DMS53 treated with DMSO at 0.1 percent for 48 hours (cell line): ENCODE results near the gene SLCO2B1.
A peak's percentile ranks its signal among the peaks of the same experiment; 100 is the strongest.

Experiments used
- DNase-seq: peaks from one replicate; lab custom pipeline; 2025; ENCODE audit not compliant: unreplicated experiment; lab: John Stamatoyannopoulos, UW

Gene SLCO2B1

DNA sequence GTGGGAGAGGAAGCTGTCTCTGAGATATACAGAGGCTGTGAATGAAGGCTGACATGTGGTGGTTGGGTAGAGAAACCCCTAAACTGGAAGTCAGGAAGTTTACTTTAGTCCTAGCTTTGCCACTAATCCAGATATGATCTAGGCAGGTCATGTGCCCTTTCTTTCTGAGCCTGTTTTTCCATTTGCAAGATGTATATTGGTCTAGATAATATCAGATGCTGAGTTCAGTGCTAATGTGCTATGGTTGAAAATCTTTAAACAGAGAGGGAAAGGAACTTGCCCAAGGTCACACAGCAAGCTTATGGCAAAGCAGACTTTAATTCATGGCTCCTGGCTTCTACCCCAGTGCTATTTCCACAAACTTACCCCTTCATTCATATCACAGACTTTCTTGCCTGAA, 63.9 kb downstream of the SLCO2B1 start:
- DNase-seq = no peak

DNA sequence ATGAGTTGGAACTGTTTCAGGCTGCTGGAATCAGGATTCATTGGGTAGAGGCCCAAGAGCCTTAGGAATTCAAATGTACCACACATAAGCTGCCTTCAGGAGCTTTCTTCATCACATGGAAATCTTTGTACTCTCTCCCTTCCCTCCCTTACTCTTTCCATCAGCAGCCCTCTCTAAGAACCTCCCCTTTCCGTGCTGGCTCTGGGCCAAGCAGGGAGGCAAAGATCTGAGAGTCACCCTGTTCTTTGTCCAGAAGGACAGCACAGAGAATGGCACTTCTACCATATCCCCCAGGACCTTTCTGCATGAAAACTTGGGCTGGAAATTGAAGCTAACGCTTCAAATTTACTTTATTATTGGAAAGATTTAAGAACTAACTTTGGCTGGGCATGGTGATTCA, 69.0 kb downstream of the SLCO2B1 start:
- DNase-seq = no peak

- peak; percentile 69 for DNase-seq
Measured at GRCh38 chr11:75223954-75224643, 73.2 kb downstream of the SLCO2B1 start.

GRCh38 chr11:75225794-75226193, 74.9 kb downstream of the SLCO2B1 start:
- DNase-seq = no peak

GRCh38 chr11:75229466-75229865, 78.6 kb downstream of the SLCO2B1 start:
- DNase-seq = no peak

DNA sequence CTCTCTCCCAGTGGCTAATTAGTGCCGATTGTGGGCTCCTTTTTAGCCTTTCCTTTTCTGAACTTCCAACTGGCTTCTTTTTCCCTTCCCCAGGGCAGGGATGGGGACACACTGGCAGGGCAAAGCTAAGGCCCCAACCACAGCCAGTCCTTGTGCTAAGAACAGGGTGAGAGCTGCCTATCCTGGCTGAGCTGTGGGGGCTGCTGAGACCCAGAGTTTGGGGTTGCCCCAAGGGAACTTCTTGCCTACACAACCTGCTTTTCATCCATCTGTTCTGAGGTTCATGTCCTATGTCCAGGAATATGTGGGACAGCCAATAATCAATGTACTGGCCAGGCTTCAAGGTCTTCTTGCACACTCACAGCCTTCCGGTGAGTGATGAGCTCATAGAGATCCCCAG, 79.7 kb downstream of the SLCO2B1 start:
- DNase-seq = no peak

- DNase-seq = peak; percentile 16
Measured at GRCh38 chr11:75233754-75234172, 82.9 kb downstream of the SLCO2B1 start.

DNA sequence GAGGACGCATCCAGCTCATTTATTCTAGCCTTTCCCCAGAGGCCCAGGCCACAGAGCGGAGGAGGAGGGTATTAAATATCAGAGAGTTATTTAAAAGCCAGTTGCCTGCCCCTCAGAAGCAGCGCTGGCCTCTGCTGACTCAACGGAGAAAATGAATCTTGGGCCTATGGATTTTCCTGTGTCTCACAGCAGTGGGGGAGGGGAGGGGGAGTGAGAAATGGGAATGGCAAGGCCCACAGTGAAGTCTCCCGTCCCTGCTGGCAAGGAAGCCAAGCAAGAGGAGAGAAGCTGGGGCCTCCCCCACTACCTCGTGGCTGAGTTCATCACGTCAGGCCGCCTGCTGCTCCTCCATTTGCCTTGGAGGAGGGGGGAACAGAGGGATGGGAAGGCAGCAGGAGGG, 85.2 kb downstream of the SLCO2B1 start:
- DNase-seq = no peak

DNA sequence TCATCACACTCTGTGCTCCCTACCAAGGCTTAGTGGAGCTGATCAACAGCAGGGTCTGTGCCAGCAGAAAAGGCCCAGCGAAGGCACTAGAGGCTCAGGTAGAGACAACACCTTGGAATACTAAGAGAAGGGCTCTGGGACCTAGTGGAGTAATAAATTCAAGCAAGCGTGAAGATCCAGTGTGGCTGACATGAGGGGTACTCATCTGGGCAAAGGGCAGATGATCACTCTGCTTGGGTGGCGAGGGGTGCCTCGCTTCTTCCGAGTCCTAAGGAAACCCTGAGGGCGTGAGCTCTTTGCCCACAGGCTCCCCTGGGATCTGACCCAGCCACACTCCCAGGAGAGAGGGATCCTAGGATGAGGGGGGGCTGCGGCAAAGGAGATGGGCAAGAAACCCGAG, 86.1 kb downstream of the SLCO2B1 start:
- no peak for DNase-seq

DNA sequence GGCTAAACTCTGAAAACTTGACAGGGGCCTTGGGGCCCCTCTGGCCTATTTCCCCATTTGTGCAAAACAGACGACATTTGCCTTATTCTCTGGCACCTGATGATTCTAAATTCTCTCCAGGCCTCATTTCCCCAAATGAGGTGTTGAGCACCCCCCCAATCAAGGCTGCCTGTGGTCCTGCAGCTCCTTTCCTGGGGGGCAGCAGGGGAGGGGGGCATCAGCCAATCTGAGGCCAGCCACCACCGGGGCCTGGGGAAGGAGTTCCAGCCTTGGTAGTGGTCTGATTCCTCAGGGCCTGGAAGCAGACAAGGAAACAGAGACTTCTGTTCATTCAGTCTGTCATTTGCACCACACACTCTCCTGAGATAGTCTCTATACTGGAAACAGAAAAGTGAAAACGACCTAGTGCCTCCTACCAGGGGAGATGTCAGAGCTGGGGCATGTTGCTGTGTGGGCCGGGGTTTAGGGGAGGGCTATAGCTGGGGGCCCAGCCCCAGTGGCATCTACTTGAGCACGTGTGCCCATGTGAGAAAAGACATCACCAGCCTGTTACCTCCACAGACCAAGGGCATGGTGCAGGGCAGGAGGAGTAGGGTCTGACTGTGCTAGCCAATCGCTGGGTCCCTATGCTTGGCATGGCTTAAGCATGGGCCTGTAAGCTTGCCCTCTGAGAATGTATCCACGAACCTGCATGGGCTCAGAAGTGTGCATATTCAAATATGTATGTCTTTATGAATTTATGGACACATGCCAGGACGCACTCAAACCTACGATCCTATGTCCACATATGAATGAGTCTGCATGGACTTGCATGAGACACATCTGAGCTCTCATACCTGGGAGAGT, 87.9 kb downstream of the SLCO2B1 start:
- no peak for DNase-seq

GRCh38 chr11:75239531-75240290, 88.8 kb downstream of the SLCO2B1 start:
- DNase-seq = no peak

DNA sequence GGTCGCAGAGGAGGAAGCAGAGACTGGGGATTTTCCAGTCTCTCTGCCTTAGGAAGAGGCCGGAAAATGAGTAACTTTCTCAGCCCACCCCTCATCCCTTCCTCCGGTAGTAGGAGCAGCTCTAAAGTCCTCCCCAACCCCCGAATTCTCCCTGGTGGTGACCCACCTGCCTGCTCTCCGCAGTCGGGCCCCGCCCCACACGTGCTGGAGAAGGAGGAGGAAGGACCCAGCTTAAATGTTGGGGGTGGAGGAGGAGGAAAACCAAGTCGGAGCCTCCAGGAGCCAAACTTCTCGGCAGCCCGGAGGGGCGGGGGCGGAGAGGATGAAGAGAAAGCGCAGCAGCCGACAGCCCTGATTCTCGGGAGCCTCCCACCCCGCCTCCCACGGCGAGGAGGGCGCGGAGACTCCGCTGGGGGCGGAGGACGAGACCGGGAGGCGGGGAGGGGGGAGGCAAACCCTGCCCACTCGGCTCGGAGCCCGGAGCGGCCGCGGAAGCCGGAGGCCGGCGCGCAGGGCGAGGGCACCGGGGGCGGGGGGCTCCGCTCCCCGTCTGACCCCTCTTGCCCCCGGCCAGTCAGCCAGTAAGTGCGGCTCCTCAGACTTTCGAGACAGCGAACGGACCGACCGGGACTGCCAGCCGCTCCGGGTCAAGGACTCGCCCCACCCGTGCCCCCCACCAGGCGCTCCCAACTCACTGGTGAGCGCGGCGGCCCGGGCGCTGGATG, 89.6 kb downstream of the SLCO2B1 start, which contains the start of gene TPBGL:
TPBGL (plus strand) TSS at position 464 of the 725 bp plus-strand sequence. CDS start 276 bp downstream, outside the sequence.
- no peak for DNase-seq

- DNase-seq = peak; percentile 93
Measured at GRCh38 chr11:75241036-75241905, 90.4 kb downstream of the SLCO2B1 start.

GRCh38 chr11:75241906-75242644, 91.2 kb downstream of the SLCO2B1 start:
- DNase-seq = no peak

DNA sequence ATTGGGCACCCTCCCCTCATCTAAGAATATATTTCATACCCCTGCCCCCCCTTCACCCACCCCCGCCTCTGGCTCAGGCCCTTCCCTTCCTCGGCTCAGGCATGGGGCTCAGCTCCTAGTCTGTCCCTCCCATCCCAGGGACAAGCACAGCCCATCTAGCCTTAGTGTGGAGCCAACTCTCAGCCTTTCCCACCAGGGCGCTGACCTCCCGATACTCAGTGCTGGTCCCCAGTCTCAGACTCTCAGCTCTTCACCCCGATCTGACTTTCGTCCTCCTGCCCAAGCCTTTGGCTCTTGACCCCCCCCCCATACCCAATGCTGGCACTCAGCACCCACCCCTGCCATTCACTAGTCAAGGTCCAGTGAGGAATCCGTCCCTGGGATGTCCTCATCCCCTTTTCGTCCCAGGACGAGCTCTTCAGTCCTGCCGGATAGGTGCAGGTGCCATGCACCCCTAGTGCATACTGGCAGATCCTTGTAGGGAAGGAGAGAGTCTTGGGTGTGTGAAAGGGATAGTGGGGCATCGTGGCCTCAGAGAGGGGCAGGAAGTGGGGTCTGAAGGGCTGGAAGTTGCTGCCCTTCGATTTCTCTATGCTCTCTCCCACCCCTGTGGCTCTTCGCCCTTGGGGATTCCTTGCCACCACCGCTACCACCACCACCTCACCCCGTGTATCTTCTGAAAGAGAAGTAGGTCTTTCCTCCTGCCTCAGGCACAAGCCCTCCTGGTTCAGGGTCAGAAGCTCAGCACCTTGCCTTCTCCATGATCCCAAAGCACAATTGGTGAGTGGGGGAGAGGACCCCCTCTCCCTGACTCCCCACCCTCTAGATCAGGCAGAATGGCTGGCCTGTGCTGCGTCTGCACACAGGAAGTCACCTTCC, 92.1 kb downstream of the SLCO2B1 start:
- DNase-seq = no peak

DNA sequence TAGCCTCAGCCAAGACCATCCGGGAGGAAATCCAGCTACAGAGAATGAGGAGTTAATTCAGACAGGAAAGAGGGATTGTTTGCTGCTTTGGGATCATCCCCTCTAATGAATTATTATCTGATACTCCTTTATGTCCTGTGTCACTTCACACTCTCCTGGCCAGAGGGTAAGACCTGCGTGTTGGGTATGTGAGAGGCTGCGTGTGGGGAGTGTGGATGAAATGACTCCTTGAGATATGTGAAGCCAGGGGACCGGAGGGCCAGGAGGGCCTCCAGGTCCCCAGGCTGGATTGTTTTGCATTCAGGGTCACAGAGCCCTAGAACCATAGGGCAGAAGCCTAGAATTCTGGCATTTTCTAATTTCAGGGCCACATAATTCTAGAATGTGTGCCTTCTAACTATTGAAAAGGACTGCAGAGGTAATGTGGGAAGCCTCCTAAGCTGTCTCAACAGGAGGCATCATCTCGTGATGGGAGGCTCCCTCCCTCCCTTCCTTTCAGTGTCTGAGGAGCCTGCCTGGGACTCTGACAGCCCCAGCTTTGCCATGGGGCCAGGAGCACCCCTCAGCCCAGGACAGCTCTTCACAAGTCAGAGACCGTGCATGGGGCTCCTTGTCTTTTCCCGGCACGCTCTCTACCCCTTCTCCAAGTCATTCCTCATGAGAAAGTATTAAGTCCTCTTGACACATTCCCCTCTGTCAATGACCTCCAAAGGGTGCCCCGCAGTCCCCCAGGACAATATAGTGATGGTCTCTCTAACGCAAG, 93.3 kb downstream of the SLCO2B1 start:
- DNase-seq = no peak

DNA sequence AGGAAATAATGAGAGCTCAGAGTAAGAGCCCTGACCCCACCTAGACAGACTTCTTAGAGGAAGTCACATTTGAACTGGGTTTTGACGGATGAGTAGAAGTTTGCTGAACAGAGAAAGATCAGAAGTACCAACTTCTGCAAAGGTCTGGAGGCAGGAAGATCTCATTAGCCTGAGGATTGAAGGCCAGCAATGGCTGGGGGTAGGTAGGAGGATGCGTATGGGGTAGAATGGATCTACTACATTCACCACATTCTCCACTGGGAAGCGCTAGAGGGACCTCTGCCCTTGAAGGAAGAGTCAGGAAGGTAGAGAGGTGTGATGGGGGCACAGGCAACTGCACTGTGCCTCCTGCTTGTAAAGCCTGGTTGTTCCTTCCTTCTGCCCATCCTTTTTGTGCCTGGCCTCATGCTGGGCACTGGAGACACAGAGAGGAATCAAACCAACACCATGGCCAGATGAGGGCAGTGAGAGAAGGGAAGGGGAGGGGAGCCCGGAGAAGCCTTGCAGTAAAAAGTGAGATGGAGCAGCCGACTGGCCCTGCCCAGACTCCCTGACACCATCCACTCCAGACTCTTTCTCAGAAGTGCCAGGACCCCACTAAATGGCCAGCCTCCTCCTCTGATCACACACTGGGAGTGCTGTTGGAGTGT, 94.6 kb downstream of the SLCO2B1 start:
- no peak for DNase-seq
